Keratinocyte (primary cell): ENCODE results near the gene MTF1.

ENCODE experiments used
- CTCF ChIP-seq, 3 experiments: IDR thresholded peaks in 1 of 3; conservative IDR thresholded peaks in 1 of 3; optimal IDR thresholded peaks in 1 of 3; 2 replicates in 2 of 3; 3 replicates in 1 of 3; pipeline versions ENCODE3 to v1.5.1; 2011; ENCODE audit warnings: low read length in 3 of 3, mild to moderate bottlenecking in 3 of 3, moderate library complexity in 2 of 3, control low read depth in 1 of 3, inconsistent platforms in 1 of 3; ENCODE audit not compliant: insufficient read depth in 2 of 3; ENCODE audit errors: extremely low read depth in 1 of 3
- EZH2 ChIP-seq: IDR thresholded peaks from one replicate; pipeline ENCODE4 v1.6.1; 2012; ENCODE audit warnings: inconsistent platforms, mild to moderate bottlenecking, low read length, moderate library complexity

- TF ChIP-seq CTCF (optimal IDR thresholded peaks at IDR 0.05 in 1 of 3, IDR thresholded peaks at IDR 0.05 in 1 of 3, conservative IDR thresholded peaks at IDR 0.05 in 1 of 3; ENCODE audit: extremely low read depth in 1 of 3, insufficient read depth in 2 of 3, low read length in 3 of 3) (no peak), EZH2 (no peak)
Observed at GRCh38 chr1:37872692-37873091, 13.3 kb upstream of the MTF1 start.
